Activated gamma-delta T cell treated with anti-CD3 and anti-CD28 coated beads, Interleukin-2, amount 50 U/mL, for 16 hours (primary cell): ENCODE data around the gene CXCL16.

ENCODE experiments used
- DNase-seq: peaks from one replicate; pipeline ENCODE4 v3.0.0-alpha.2; 2020; ENCODE audit warnings: low read depth

The CXCL16 gene

GRCh38 chr17:4750606-4751005 lies 10.9 kb upstream of the CXCL16 start:
- no peak for DNase-seq

- DNase-seq = no peak
Measured at GRCh38 chr17:4748686-4749085, 9.0 kb upstream of the CXCL16 start.

- no peak for DNase-seq
Measured at GRCh38 chr17:4747847-4748246, 8.1 kb upstream of the CXCL16 start.

- no peak for DNase-seq
Measured at GRCh38 chr17:4744999-4745969, 5.6 kb upstream of the CXCL16 start.

GRCh38 chr17:4743898-4744297 lies 4.2 kb upstream of the CXCL16 start:
- no peak for DNase-seq

- no peak for DNase-seq
Measured at GRCh38 chr17:4743216-4743615, 3.5 kb upstream of the CXCL16 start.

- no peak for DNase-seq
Measured at GRCh38 chr17:4742629-4743028, 2.9 kb upstream of the CXCL16 start.

GRCh38 chr17:4742133-4742532 lies 2.4 kb upstream of the CXCL16 start:
- no peak for DNase-seq

GRCh38 chr17:4741544-4741943 lies 1.8 kb upstream of the CXCL16 start:
- no peak for DNase-seq

GRCh38 chr17:4740584-4740983 lies 856 bp upstream of the CXCL16 start:
- DNase-seq = no peak

- DNase-seq = no peak
Measured at GRCh38 chr17:4740025-4740351, 260 bp upstream of the CXCL16 start.

- no peak for DNase-seq
Measured at GRCh38 chr17:4738136-4739121, 1.3 kb downstream of the CXCL16 start.

- no peak for DNase-seq
Measured at GRCh38 chr17:4735876-4736651, 3.7 kb downstream of the CXCL16 start.

GRCh38 chr17:4734857-4735475 lies 4.8 kb downstream of the CXCL16 start:
- no peak for DNase-seq

GRCh38 chr17:4733073-4733531 lies 6.6 kb downstream of the CXCL16 start:
- no peak for DNase-seq

- no peak for DNase-seq
Measured at GRCh38 chr17:4728124-4728523, 11.6 kb downstream of the CXCL16 start.

GRCh38 chr17:4725646-4726310 lies 13.9 kb downstream of the CXCL16 start:
- no peak for DNase-seq

- DNase-seq = no peak
Measured at GRCh38 chr17:4724650-4725049, 15.1 kb downstream of the CXCL16 start.

- no peak for DNase-seq
Measured at GRCh38 chr17:4722678-4723240, 17.0 kb downstream of the CXCL16 start.
